RWPE2 (cell line): ENCODE results near the gene CRTC2.

ENCODE experiments used
- ATAC-seq: fragments of 200-7000 bp; cut with Tn5 transposase; 3 replicates; pipeline ENCODE4 v1.9.1; 2021; ENCODE audit warnings: low read depth
- DNase-seq: peaks from one replicate; pipeline ENCODE4 v3.0.0-alpha.2; 2020; ENCODE audit warnings: low spot score
- H3K27ac ChIP-seq: fragments of 450-650 bp; 2 replicates; pipeline ENCODE4 v1.5.1; 2017; ENCODE audit warnings: mild to moderate bottlenecking; ENCODE audit not compliant: poor library complexity, severe bottlenecking
- H3K27me3 ChIP-seq: fragments of 250-450 bp; sonication (Bioruptor Pico); 2 replicates; pipeline ENCODE4 v1.5.1; 2021; ENCODE audit warnings: mild to moderate bottlenecking, moderate library complexity; ENCODE audit not compliant: insufficient read depth, poor library complexity, severe bottlenecking
- H3K36me3 ChIP-seq: fragments of 250-450 bp; sonication (Bioruptor Pico); 2 replicates; pipeline ENCODE4 v1.5.1; 2020; ENCODE audit warnings: low read depth, mild to moderate bottlenecking, moderate library complexity
- H3K4me1 ChIP-seq: fragments of 250-450 bp; sonication (Bioruptor Pico); 2 replicates; pipeline ENCODE4 v1.5.1; 2021; ENCODE audit warnings: mild to moderate bottlenecking, moderate library complexity; ENCODE audit not compliant: insufficient read depth, poor library complexity, severe bottlenecking
- H3K4me3 ChIP-seq: fragments of 250-450 bp; sonication (Bioruptor Pico); 2 replicates; pipeline ENCODE4 v1.5.1; 2021; ENCODE audit warnings: mild to moderate bottlenecking, moderate library complexity; ENCODE audit not compliant: severe bottlenecking
- H3K9me3 ChIP-seq: fragments of 250-450 bp; sonication (Bioruptor Pico); 2 replicates; pipeline ENCODE4 v1.5.1; 2021; ENCODE audit warnings: mild to moderate bottlenecking, moderate library complexity; ENCODE audit not compliant: severe bottlenecking
- CTCF ChIP-seq: fragments of 450-650 bp; IDR thresholded peaks from one replicate; pipeline ENCODE4 v1.5.1; 2017; ENCODE audit warnings: mild to moderate bottlenecking, moderate library complexity; ENCODE audit not compliant: poor library complexity, severe bottlenecking

Gene CRTC2

GRCh38 chr1:153939476-153939875 lies 18.9 kb downstream of the CRTC2 start:
- H3K36me3 ChIP-seq, result peaks cover 83% of the 10 kb centered on the region
- H3K27me3 ChIP-seq, result no peaks in the 10 kb centered on the region
- ATAC-seq (no peak), DNase-seq (no peak)
- no peak overlapping the region for H3K27ac ChIP-seq
- no peaks in the 10 kb centered on the region for H3K9me3 ChIP-seq
- no peak overlapping the region for H3K4me3 ChIP-seq
- no peak for TF ChIP-seq CTCF
- H3K4me1 ChIP-seq, result no peaks in the 10 kb centered on the region

GRCh38 chr1:153938996-153939395 lies 19.4 kb downstream of the CRTC2 start:
- H3K4me1 ChIP-seq, result no peaks in the 10 kb centered on the region
- no peak for TF ChIP-seq CTCF
- H3K9me3 ChIP-seq, result no peaks in the 10 kb centered on the region
- no peak for ATAC-seq
- DNase-seq, result no peak
- peaks cover 86% of the 10 kb centered on the region for H3K36me3 ChIP-seq
- H3K27me3 ChIP-seq, result no peaks in the 10 kb centered on the region
- H3K4me3 ChIP-seq, result no peak overlapping the region
- no peak overlapping the region for H3K27ac ChIP-seq

GRCh38 chr1:153937331-153937730 lies 21.1 kb downstream of the CRTC2 start:
- no peak overlapping the region for H3K4me3 ChIP-seq
- H3K27ac ChIP-seq, result no peak overlapping the region
- no peak for TF ChIP-seq CTCF
- H3K4me1 ChIP-seq, result no peaks in the 10 kb centered on the region
- DNase-seq (no peak), ATAC-seq (no peak)
- no peaks in the 10 kb centered on the region for H3K27me3 ChIP-seq
- peaks cover 83% of the 10 kb centered on the region for H3K36me3 ChIP-seq
- no peaks in the 10 kb centered on the region for H3K9me3 ChIP-seq

- Histone ChIP-seq H3K9me3 (no peaks in the 10 kb centered on the region), H3K27me3 (no peaks in the 10 kb centered on the region), H3K4me1 (no peaks in the 10 kb centered on the region), H3K27ac (no peak overlapping the region), H3K4me3 (no peak overlapping the region), H3K36me3 (peaks cover 72% of the 10 kb centered on the region)
- DNase-seq, result no peak
- no peak for ATAC-seq
- TF ChIP-seq CTCF, result no peak
Measured at GRCh38 chr1:153936011-153936802, 22.2 kb downstream of the CRTC2 start.

- no peak for ATAC-seq
- H3K4me1 ChIP-seq, result no peaks in the 10 kb centered on the region
- peaks cover 69% of the 10 kb centered on the region for H3K36me3 ChIP-seq
- no peak for DNase-seq
- H3K27ac ChIP-seq, result no peak overlapping the region
- H3K4me3 ChIP-seq, result no peak overlapping the region
- H3K27me3 ChIP-seq, result no peaks in the 10 kb centered on the region
- H3K9me3 ChIP-seq, result no peaks in the 10 kb centered on the region
- TF ChIP-seq CTCF, result no peak
Measured at GRCh38 chr1:153934746-153935145, 23.7 kb downstream of the CRTC2 start.
